ENCODE results near the gene PTOV1.
"Not testable (repeated sequence)": the region's sequence is repeated elsewhere in the genome, so short reads cannot be mapped to it uniquely, and the experiment has no call there.

Gene PTOV1

DNA sequence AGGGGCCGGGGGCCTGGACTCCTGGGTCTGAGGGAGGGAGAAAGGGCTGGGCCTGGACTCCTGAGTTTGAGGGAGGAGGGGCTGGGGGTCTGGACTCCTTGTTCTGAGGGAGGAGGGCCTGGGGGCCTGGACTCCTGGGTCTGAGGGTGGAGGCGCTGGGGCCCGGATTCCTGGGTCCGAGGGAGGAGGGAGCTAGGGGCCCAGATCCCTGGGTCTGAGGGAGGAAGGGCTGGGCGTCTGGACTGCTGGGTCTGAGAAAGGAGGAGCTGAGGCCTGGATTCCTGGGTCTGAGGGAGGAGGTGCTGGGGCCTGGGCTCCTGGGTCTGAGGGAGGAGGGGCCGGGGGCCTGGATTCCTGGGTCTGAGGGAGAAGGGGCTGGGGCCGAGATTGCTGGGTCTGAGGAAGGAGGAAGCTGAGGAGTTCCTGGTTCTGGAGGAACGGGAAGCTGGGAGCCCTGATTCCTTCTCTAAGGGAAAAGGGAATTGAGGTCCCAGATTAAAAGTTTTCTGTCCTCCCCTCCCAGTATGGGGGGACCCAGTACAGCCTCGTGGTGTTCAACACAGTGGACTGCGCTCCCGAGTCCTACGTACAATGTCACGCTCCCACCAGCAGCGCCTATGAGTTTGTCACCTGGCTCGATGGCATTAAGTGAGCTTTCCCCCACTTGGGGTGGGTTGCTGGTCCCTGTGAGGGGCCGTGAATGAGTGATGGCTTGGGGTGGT, 32.1 kb upstream of the PTOV1 start:
- peak overlapping the region; percentile 20 for H2AFZ ChIP-seq (ENCODE audit: low read length, unreplicated experiment)
- peak overlapping the region; percentile 93 for H3K27ac ChIP-seq (ENCODE audit: low read depth, low read length)
- peak overlapping the region; percentile 90 for H3K4me3 ChIP-seq (ENCODE audit: low read depth, low read length)

DNA sequence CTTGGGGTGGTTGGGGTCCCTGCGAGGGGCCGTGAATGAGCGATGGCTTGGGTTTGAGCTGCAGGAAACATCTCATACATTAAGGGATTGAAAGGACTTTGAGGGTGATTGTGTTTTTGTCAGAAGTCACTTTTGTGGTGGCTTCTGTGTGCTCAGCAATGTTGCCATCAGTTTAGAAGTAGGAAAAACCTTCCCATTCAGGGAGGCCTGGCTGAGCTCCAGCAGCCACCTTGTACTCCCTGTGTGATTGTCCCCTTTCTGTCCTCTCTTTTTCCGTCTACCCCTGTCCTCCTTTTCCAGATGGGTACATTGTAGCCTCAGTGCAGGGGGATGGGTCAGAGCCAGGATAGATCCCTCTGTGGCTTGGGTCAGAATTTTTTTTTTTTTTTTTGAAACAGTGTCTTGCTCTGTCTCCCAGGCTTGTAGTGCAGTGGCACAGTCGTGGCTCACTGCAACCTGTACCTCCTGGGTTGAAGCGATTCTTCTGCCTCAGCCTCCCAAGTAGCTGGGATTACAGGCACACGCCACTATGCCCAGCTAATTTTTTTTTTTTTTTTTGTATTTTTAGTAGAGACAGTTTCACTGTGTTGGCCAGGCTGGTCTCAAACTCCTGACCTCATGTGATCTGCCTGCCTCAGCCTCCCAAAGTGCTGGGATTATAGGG, 31.4 kb upstream of the PTOV1 start:
- H3K4me3 ChIP-seq (ENCODE audit: low read depth, low read length): peak overlapping the region; percentile 90
- not testable (repeated sequence) for H3K27me3 ChIP-seq (ENCODE audit: insufficient read depth, low read length); H3K4me1 ChIP-seq (ENCODE audit: control insufficient read depth, insufficient read depth, low read length, unreplicated experiment); H2AFZ ChIP-seq (ENCODE audit: low read length, unreplicated experiment); H3K27ac ChIP-seq (ENCODE audit: low read depth, low read length); H3K36me3 ChIP-seq (ENCODE audit: insufficient read depth, low read length)
- H3K79me2 ChIP-seq (ENCODE audit: control insufficient read depth, insufficient read depth, low read length, unreplicated experiment): peaks cover 34% of the 10 kb centered on the region

More for the DNA sequence above, 32.1 kb upstream of the PTOV1 start:
- Histone ChIP-seq H3K27me3 (ENCODE audit: insufficient read depth, low read length) (no peaks in the 10 kb centered on the region), H3K36me3 (ENCODE audit: insufficient read depth, low read length) (no peaks in the 10 kb centered on the region), H3K79me2 (ENCODE audit: control insufficient read depth, insufficient read depth, low read length, unreplicated experiment) (peaks cover 32% of the 10 kb centered on the region), H3K4me1 (ENCODE audit: control insufficient read depth, insufficient read depth, low read length, unreplicated experiment) (peaks cover 12% of the 10 kb centered on the region)

DNA sequence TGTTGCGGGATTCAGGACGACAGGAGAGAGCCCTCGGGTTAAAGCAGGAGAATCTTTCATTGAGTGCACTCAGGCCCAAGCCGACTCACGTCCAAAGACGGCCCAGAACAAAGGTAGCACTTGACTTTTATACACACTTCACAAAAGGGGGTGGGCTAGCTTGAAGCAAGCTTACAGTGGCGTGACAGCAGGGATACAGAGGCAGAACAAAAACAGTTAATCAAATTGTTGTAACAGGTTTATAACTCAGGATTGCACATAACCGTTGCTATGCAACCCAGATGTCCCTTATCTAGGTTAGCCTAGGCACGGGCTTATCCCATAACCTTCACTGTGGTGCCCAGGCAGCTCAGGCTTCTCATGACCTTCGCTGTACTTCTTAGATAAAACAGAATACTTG, 30.8 kb upstream of the PTOV1 start:
- peaks cover 34% of the 10 kb centered on the region for H3K79me2 ChIP-seq (ENCODE audit: control insufficient read depth, insufficient read depth, low read length, unreplicated experiment)
- H3K4me1 ChIP-seq (ENCODE audit: control insufficient read depth, insufficient read depth, low read length, unreplicated experiment): peaks cover 5% of the 10 kb centered on the region
- H3K36me3 ChIP-seq (ENCODE audit: insufficient read depth, low read length): no peaks in the 10 kb centered on the region

GRCh38 chr19:49823472-49823871, 27.5 kb upstream of the PTOV1 start:
- H3K27ac ChIP-seq (ENCODE audit: low read depth, low read length): no peak overlapping the region
- peaks cover 5% of the 10 kb centered on the region for H3K4me1 ChIP-seq (ENCODE audit: control insufficient read depth, insufficient read depth, low read length, unreplicated experiment)
- H2AFZ ChIP-seq (ENCODE audit: low read length, unreplicated experiment): no peak overlapping the region
- H3K27me3 ChIP-seq (ENCODE audit: insufficient read depth, low read length): no peaks in the 10 kb centered on the region
- no peak overlapping the region for H3K4me3 ChIP-seq (ENCODE audit: low read depth, low read length)
- peaks cover 31% of the 10 kb centered on the region for H3K79me2 ChIP-seq (ENCODE audit: control insufficient read depth, insufficient read depth, low read length, unreplicated experiment)
- H3K36me3 ChIP-seq (ENCODE audit: insufficient read depth, low read length): no peaks in the 10 kb centered on the region

More for the DNA sequence above, 30.8 kb upstream of the PTOV1 start:
- Histone ChIP-seq H2AFZ (ENCODE audit: low read length, unreplicated experiment) (no peak overlapping the region), H3K27ac (ENCODE audit: low read depth, low read length) (no peak overlapping the region), H3K4me3 (ENCODE audit: low read depth, low read length) (no peak overlapping the region), H3K27me3 (ENCODE audit: insufficient read depth, low read length) (no peaks in the 10 kb centered on the region)

DNA sequence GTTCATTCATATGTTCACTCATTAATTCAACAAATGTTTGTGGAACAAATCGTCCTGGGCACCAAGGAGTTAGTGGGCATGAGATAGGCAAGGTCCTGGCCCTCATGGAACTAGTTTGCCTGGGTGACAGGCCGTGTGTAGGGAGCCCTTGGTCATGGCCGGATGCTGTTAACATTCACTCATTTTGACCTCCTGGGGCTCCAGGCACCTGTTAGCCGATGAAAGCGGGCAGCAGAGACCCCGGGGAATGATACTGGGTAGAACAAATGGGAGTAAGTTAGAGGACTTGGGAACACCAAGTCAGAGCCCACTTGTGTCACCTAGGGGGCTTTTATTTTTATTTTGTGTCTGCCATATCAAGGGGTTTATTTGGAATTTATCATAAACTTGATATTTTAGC, 26.3 kb upstream of the PTOV1 start:
- no peaks in the 10 kb centered on the region for H3K36me3 ChIP-seq (ENCODE audit: insufficient read depth, low read length)
- H3K4me1 ChIP-seq (ENCODE audit: control insufficient read depth, insufficient read depth, low read length, unreplicated experiment): no peaks in the 10 kb centered on the region
- H3K79me2 ChIP-seq (ENCODE audit: control insufficient read depth, insufficient read depth, low read length, unreplicated experiment): peaks cover 19% of the 10 kb centered on the region
- H3K27ac ChIP-seq (ENCODE audit: low read depth, low read length): no peak overlapping the region
- no peak overlapping the region for H3K4me3 ChIP-seq (ENCODE audit: low read depth, low read length)
- H3K27me3 ChIP-seq (ENCODE audit: insufficient read depth, low read length): no peaks in the 10 kb centered on the region
- H2AFZ ChIP-seq (ENCODE audit: low read length, unreplicated experiment): no peak overlapping the region

GRCh38 chr19:49827034-49827433, 23.9 kb upstream of the PTOV1 start:
- H3K36me3 ChIP-seq (ENCODE audit: insufficient read depth, low read length): no peaks in the 10 kb centered on the region
- H3K27ac ChIP-seq (ENCODE audit: low read depth, low read length): no peak overlapping the region
- no peak overlapping the region for H3K4me3 ChIP-seq (ENCODE audit: low read depth, low read length)
- H3K4me1 ChIP-seq (ENCODE audit: control insufficient read depth, insufficient read depth, low read length, unreplicated experiment): no peaks in the 10 kb centered on the region
- no peaks in the 10 kb centered on the region for H3K27me3 ChIP-seq (ENCODE audit: insufficient read depth, low read length)
- no peak overlapping the region for H2AFZ ChIP-seq (ENCODE audit: low read length, unreplicated experiment)
- H3K79me2 ChIP-seq (ENCODE audit: control insufficient read depth, insufficient read depth, low read length, unreplicated experiment): peaks cover 9% of the 10 kb centered on the region

DNA sequence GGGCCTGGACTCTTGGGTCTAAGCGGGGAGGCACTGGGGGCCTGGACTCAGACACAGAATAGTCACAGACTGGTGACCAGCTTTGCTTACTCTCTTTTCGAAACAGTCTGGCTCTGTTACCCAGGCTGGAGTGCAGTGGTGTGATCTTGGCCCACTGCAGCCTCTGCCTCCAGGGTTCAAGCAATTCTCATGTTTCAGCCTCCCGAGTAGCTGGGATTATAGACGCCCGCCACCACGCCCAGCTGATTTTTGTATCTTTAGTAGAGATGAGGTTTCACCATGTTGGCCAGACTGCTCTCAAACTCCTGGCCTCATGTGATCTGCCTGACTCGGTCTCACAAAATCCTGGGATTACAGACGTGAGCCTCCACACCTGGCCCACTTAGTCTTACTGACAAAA, 21.8 kb upstream of the PTOV1 start:
- H3K36me3 ChIP-seq (ENCODE audit: insufficient read depth, low read length): no peaks in the 10 kb centered on the region
- no peak overlapping the region for H3K27ac ChIP-seq (ENCODE audit: low read depth, low read length)
- no peak overlapping the region for H3K4me3 ChIP-seq (ENCODE audit: low read depth, low read length)
- H3K27me3 ChIP-seq (ENCODE audit: insufficient read depth, low read length): no peaks in the 10 kb centered on the region
- no peaks in the 10 kb centered on the region for H3K79me2 ChIP-seq (ENCODE audit: control insufficient read depth, insufficient read depth, low read length, unreplicated experiment)
- no peak overlapping the region for H2AFZ ChIP-seq (ENCODE audit: low read length, unreplicated experiment)
- H3K4me1 ChIP-seq (ENCODE audit: control insufficient read depth, insufficient read depth, low read length, unreplicated experiment): no peaks in the 10 kb centered on the region

GRCh38 chr19:49829721-49830120, 21.2 kb upstream of the PTOV1 start:
- H3K27ac ChIP-seq (ENCODE audit: low read depth, low read length): no peak overlapping the region
- no peaks in the 10 kb centered on the region for H3K36me3 ChIP-seq (ENCODE audit: insufficient read depth, low read length)
- no peak overlapping the region for H2AFZ ChIP-seq (ENCODE audit: low read length, unreplicated experiment)
- H3K4me3 ChIP-seq (ENCODE audit: low read depth, low read length): no peak overlapping the region
- no peaks in the 10 kb centered on the region for H3K27me3 ChIP-seq (ENCODE audit: insufficient read depth, low read length)
- no peaks in the 10 kb centered on the region for H3K79me2 ChIP-seq (ENCODE audit: control insufficient read depth, insufficient read depth, low read length, unreplicated experiment)
- H3K4me1 ChIP-seq (ENCODE audit: control insufficient read depth, insufficient read depth, low read length, unreplicated experiment): no peaks in the 10 kb centered on the region

DNA sequence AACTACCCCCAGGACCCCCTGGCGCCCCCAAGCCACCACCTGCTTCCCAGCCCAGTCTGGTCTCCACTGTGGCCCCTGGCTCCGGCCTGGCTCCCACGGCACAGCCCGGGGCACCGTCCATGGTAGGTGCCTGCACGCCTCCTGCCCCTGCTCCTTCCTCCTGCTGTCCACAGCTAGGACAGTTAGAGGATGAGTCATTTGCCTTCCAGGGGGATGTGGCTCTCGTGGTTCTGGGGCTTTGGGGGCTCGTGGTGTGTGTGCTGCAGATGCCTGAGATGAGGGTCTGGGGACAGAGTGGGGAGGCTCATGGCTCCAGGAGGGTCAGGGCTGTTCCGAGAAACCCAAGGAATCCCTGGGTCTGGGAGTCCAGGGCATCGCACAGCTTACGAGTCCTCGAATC, 20.2 kb upstream of the PTOV1 start:
- Histone ChIP-seq H3K27me3 (ENCODE audit: insufficient read depth, low read length) (no peaks in the 10 kb centered on the region), H3K79me2 (ENCODE audit: control insufficient read depth, insufficient read depth, low read length, unreplicated experiment) (no peaks in the 10 kb centered on the region), H2AFZ (ENCODE audit: low read length, unreplicated experiment) (no peak overlapping the region), H3K4me3 (ENCODE audit: low read depth, low read length) (no peak overlapping the region), H3K27ac (ENCODE audit: low read depth, low read length) (no peak overlapping the region), H3K36me3 (ENCODE audit: insufficient read depth, low read length) (no peaks in the 10 kb centered on the region), H3K4me1 (ENCODE audit: control insufficient read depth, insufficient read depth, low read length, unreplicated experiment) (no peaks in the 10 kb centered on the region)

DNA sequence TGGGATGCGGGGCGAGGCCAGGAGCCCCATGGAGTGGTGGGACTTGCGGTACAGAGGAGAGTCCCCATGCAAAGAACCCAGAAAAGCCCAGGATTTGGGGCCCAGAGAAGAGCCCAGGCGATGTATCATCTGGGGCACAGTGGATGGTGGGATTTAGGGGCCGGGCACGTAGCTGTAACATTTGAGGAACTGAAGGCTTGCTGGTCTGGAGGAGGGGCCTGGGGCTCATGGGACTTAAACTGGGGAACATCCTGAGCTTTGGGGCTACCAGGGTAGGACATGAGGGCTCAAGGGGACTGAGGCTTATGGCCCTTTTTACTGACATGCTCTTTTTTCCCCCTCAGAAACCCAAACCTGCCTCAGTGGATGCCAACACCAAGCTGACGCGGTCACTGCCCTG, 19.4 kb upstream of the PTOV1 start:
- no peaks in the 10 kb centered on the region for H3K4me1 ChIP-seq (ENCODE audit: control insufficient read depth, insufficient read depth, low read length, unreplicated experiment)
- H3K4me3 ChIP-seq (ENCODE audit: low read depth, low read length): no peak overlapping the region
- no peaks in the 10 kb centered on the region for H3K36me3 ChIP-seq (ENCODE audit: insufficient read depth, low read length)
- no peaks in the 10 kb centered on the region for H3K79me2 ChIP-seq (ENCODE audit: control insufficient read depth, insufficient read depth, low read length, unreplicated experiment)
- no peaks in the 10 kb centered on the region for H3K27me3 ChIP-seq (ENCODE audit: insufficient read depth, low read length)
- no peak overlapping the region for H3K27ac ChIP-seq (ENCODE audit: low read depth, low read length)
- no peak overlapping the region for H2AFZ ChIP-seq (ENCODE audit: low read length, unreplicated experiment)

DNA sequence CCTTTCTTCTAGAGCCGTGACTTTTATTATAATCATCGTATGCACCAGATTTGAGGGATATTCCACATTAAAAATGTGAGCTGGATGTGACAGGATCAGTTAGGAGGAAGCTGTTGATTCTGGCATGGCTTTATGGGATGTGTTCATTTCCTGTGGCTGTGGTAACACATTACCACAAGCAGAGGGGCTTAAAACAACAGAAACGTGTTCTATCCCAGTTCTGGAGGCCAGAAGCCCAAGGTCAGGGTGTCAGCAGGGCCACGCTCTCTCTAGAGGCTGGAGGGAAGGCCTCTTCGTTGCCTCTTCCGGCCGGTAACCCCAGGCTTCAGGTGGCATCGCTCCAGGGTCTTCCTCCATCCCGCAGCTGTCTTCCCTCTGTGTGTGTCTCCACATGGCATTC, 18.4 kb upstream of the PTOV1 start:
- no peak overlapping the region for H2AFZ ChIP-seq (ENCODE audit: low read length, unreplicated experiment)
- no peak overlapping the region for H3K4me3 ChIP-seq (ENCODE audit: low read depth, low read length)
- no peaks in the 10 kb centered on the region for H3K27me3 ChIP-seq (ENCODE audit: insufficient read depth, low read length)
- no peak overlapping the region for H3K27ac ChIP-seq (ENCODE audit: low read depth, low read length)
- no peaks in the 10 kb centered on the region for H3K4me1 ChIP-seq (ENCODE audit: control insufficient read depth, insufficient read depth, low read length, unreplicated experiment)
- H3K36me3 ChIP-seq (ENCODE audit: insufficient read depth, low read length): no peaks in the 10 kb centered on the region
- no peaks in the 10 kb centered on the region for H3K79me2 ChIP-seq (ENCODE audit: control insufficient read depth, insufficient read depth, low read length, unreplicated experiment)
